Epithelial cell of prostate (primary cell): Measurements from ENCODE around the gene LRP1B.

Source experiments
- DNase-seq: peaks from one replicate; pipeline ENCODE4 v3.0.0-alpha.2; 2011; ENCODE audit warnings: low read depth, low spot score
- H3K27ac ChIP-seq: fragments of 450-650 bp; 2 replicates; pipeline ENCODE4 v1.5.1; 2017; ENCODE audit warnings: mild to moderate bottlenecking

The LRP1B gene

DNA sequence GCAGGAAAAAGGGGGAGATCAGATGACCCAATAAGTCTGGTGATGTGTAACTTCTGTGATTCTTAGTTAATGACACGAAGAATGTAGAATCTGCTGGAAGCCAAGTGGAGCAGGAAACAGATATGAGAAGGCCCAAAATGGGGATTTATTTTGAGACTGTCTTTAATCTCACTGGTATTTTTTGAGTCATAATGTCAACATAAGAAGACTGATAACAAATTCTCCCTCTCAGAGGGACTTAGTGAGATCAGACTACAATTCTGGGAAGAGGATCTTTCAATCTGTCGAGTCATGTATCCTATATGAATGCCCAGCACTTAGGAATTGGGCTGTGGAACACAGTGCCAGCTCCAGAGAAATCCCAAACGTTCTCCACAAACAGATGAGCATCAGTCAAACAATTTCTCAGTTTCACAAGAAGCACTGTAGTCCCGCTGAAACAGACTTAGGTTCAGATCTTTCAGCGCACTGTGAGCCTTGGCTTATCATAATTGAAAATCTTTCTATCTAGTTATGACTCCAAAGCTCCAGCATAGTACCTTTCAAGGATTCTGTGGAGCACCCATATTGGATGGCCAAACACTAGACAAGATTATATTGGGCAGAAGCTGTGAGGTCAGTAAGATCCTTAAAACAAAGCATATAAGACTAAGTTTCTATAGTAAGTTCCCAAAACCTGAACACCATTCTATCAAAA lies 738.2 kb downstream of the LRP1B start:
- DNase-seq: no peak

DNA sequence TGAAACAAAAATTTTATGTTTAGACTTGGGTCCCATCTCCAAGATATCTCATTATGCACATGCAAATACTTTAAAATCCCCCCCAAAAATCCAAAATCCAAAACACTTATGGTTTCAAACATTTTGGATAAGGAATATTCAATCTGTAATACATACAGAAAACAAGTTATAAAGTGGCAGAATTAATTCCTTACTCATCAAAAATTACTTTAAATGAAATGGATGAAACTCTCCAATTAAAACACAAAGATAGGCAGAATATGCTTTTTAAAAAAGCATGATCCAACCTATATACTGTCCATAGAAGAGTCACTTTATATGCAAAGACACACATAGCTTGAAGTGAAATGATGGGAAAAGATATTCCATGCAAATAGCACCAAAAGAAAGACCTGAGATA lies 744.6 kb downstream of the LRP1B start:
- no peak overlapping the region for H3K27ac ChIP-seq
- DNase-seq: no peak

More for the DNA sequence above, 738.2 kb downstream of the LRP1B start:
- no peak overlapping the region for H3K27ac ChIP-seq

DNA sequence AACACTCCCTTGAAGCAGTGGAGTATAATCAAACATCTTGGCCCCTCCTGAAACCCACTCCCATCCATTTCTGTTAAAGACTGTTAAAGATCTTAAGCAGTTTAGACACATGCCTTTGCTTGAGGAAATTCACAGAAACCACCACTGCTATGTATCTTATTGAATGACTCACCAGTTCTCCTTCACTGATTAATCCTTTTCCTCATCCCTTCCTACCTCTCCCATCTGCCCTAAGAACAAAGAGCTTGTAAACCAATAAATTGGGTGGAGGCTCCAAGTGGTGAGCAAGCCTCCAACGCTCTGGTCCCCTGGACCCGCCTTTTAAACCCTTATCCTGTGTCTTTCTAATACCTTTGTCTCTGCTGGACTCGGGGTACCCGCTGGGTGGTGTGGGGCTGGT lies 746.1 kb downstream of the LRP1B start:
- DNase-seq: no peak
- no peak overlapping the region for H3K27ac ChIP-seq

DNA sequence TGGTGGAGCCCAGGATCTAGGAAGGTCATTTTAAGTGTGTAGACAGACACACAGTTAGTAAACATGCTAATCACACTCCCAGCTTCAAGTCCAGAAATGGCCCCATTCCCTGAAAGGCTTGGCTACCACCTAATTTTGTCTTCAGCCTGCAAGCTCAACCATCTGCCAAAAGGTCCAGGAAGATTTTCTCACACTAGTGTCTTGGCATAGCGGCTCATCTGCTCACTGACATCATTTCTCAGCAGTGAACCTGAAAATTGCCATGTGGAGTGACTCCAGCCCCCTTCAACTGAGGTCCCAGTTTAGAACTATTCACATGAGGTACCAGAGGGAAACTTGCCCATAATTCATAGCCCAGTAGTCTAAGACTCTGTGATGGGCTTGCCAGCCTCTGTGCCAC lies 748.9 kb downstream of the LRP1B start:
- DNase-seq: no peak
- no peak overlapping the region for H3K27ac ChIP-seq

DNA sequence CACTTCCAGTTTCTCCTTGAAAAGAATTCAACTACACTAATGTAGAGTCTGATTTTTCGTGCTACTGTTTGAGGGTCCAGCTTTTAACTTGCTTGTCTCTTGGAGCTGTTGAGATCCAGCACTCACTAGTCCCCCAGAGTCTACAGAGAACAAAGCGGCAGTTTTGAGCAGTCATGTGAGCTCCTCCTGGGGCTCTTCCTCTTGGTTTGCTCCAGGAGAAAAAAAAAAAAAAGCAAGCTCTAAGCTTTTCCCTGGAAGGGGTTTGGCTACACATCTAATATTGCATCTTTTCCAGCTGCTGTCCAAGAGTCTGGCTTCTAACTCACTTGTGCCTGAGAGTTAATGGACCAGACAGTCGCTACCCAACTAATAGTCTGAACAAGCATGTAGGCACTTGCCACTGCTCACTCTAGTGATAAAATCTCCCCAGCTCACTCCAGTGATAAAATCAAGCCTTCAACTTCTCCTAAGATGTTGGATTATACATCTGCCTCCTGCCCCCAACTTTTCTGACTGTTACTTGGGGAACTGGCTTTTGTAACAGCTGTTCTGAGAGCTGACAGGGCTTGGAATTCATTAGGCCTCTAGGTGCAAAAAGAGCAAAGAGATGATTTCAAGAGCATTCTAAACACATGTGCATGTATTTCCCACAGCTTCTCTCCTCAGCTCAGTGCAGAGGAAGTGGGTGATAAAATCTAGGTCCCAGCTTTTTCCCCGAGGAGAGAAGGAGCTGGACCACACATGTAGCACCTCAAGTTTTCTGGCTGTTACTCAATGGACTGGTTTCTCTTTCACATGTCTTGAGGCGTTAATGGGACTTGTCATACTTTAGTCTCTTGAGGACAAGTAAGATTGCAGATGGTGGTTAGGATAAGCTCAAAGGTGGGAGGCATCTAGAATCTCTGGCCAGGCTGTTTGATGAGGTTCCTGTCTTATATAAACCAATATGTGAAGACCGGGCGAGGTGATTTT lies 750.5 kb downstream of the LRP1B start:
- H3K27ac ChIP-seq: no peak overlapping the region
- no peak for DNase-seq

DNA sequence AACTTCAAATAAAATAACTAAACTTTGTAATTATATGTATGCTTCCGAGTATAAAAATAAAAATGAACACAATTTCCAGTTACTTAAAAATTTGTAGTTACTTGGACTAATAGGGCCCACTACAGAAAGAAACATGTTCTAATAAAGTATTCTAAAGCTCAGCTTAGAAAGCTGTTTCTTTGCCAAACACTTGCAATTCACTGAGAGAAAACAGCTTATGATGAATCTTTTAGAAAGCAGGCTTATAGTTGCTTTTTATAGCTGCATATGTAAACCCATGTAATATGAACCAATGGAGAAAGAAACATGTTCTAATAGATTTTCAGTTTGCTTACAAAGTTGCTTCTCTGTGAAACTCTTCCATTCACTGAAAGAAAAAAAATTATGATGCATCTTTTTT lies 766.0 kb downstream of the LRP1B start:
- no peak for DNase-seq
- H3K27ac ChIP-seq: no peak overlapping the region

DNA sequence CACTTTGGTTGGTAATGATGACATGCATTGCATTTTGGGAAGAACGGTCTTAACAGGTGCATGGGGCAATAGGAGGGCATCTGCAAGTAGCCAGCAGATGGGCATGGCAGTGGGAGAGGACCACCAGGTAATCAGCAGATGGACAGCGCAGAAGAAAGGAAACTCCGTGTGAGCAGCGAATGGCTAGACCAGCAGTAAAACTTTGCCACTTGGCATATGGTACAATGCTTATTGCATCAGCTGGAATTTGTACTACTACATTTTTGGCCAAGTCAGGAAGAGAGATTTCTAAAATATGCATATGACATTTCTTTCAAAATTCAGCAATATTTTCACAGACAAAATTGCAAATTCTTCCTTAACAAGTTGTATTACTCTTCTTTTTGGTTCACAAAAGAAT lies 768.5 kb downstream of the LRP1B start:
- no peak overlapping the region for H3K27ac ChIP-seq
- no peak for DNase-seq

DNA sequence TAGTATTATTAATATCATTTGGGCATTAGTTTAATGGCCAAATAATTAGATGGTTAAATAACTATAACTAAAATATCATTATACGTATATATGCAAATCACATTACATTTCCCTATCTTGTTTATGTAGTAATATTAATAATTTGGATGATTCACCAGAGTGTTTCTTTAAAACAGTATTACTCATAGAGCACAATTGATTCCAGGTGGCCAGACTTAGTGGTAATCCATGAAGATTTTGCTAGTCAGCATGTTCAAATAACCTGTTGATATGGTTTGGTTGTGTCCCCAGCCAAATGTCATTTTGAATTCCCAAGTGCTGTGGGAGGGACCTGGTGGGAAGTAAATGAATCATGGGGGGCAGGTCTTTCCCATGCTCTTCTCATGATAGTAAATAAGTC lies 782.3 kb downstream of the LRP1B start:
- no peak overlapping the region for H3K27ac ChIP-seq
- no peak for DNase-seq

DNA sequence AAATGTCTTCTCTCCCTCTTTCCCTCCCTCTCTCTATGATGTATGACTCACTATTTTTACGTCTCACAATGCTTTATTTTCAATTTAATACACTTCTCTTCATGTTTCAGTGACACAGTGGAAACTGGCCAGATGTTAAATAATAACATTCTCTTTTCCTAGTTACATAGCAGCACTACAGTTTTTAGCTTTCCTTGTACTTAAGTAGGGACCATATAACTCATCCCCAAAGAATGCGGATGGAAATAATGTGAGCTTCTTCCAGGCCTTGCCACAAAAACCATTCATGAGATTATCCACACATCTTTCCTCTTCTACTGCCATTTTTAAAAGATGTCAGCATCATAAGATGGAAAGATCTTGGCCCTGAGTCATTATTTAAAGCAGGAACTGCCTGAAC lies 789.4 kb downstream of the LRP1B start:
- H3K27ac ChIP-seq: no peak overlapping the region
- DNase-seq: no peak

DNA sequence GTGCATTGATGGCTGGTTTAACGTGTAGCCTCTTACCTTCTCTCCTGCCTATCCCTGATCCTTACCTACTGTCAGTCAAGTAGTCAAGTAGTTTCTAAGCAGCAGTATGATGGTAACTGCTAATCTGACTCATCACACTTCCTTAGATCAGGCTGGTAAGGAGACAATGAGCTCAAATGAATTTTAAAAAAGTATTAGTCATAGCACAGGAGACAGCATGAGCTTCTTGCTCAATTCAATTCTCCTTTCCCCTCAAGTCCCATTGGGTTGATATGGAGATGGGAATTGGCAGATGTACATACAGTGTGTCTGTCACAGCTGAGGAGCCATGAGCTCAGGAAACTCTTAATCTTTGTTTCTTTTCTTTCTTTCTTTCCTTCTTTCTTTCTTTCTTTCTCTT lies 799.7 kb downstream of the LRP1B start:
- DNase-seq: peak; percentile 20
- no peak overlapping the region for H3K27ac ChIP-seq

DNA sequence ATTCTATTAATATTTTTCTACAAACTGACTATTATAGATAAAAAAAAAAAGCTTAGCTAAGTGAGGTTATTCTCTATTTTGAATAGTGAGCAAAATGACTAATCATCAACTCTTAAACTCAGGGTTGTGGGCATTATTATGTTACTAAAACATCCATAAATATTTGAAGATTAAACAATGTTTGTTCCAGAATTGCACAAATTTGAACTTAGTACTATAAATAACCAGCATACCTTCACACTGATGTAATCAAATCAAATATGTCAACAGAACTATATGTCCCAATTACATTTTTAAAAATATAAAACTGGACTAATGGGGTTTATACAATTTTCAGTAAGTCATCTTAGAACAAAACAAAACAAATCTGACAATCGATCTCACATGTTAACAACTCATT lies 800.9 kb downstream of the LRP1B start:
- DNase-seq: no peak
- H3K27ac ChIP-seq: no peak overlapping the region

DNA sequence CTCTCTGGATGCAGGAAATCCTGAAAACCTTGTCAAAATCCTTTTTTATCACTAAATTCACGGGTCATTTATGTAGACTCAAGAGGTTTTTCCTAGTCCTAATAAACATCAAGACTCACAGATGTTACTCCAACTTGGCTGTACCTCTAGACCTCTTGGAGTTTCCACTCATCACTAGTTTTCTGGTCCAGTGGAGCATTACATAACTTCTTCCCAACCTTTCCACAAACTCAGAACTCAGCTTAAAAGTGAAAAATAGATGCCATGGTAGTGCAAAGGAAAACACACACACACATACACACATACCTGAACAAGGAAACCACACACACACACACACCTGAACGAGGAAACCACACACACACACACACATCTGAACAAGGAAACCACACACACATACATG lies 807.2 kb downstream of the LRP1B start:
- H3K27ac ChIP-seq: no peak overlapping the region
- DNase-seq: no peak

DNA sequence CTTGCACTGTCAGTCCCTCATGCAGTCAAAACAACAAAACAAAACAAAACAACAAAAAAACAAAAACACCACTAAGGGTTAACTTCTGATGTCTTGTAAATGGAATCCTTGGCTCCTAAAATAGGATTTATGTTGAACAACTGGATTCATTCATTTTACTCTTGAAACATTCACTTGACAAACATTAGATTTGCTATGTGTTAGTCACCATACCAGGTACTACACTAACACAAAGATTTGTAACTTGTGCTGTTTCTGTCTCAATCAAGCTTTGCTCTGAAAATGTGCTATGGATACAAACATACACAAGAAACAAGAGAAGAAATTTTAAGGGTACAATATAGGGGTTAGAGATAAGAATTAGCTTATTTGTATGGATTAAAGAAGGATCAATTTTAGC lies 812.8 kb downstream of the LRP1B start:
- H3K27ac ChIP-seq: no peak overlapping the region
- no peak for DNase-seq

DNA sequence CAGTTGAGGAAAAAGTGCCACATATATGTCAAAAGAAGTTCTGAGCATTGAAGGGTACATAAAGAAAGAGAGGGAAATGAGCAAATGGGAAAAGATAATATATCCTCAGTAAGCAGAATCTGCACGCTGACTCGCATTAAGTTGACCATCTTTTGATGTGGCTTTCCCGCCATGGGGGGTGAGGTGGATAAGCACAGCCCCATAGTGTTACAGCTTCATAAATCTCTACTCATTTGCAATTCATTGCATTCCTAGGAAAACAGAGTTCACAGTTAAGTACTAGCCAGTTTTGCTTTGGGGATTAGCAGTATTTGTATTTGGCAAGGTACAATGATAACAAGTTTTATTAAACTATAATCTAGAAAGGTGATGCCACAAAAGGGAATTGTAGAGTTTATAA lies 814.2 kb downstream of the LRP1B start:
- DNase-seq: no peak
- H3K27ac ChIP-seq: no peak overlapping the region

DNA sequence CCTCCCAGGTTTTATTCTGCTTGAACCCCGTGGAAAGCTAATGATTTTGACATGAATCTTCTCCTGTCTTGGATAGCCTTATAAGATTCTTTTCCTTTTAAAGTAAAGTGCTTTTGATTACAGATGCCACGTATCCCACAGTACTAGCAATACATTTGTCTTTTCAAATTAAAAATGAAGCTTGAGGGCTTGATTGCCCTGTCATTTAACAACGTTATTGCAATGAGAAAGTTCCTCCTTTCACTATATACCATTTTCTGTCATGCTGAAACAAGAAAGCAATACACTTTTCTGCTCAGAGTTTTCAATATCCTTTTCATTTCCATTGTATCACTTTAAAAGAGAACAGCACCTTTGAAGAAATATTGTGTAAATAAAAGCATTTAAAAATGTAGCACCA lies 814.7 kb downstream of the LRP1B start:
- H3K27ac ChIP-seq: no peak overlapping the region
- no peak for DNase-seq

DNA sequence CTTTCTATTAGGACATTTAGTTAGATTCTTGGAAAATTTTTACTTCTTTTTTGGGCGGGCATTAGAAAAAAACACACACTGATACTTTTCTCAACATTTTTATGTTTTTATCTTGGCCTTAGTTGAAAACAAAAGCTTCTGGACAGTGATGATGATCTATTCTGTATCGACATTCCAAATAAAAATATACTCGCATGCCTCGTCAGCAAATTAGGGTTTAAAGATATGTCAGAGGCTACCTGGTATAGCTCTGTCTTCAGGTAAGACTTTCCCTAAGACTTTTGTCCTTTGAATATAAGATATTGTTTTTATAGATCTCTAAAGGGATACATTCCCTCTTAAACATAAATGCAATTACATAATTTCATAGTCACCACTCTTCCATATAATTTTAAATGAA lies 816.8 kb downstream of the LRP1B start:
- no peak for DNase-seq

DNA sequence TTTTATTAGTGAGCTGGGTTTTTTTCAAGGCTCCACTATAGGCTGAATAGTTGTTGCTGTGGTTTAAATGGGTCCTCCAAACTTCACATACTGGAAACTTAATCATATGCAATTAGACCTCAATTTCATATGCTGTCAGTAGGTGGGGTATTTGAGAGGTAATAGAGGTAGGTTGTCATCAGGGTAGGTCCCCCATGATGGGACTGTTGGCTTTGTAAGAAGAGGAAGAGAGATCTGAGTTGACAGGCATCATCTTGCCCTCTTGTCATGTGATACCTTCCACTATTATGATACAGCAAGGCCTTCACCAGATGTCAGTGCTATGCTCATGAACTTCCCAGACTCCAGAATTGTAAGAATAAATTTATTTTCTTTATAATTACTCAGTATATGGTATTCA lies 819.4 kb downstream of the LRP1B start:
- no peak overlapping the region for H3K27ac ChIP-seq
- no peak for DNase-seq

More for the DNA sequence above, 816.8 kb downstream of the LRP1B start:
- H3K27ac ChIP-seq: no peak overlapping the region

DNA sequence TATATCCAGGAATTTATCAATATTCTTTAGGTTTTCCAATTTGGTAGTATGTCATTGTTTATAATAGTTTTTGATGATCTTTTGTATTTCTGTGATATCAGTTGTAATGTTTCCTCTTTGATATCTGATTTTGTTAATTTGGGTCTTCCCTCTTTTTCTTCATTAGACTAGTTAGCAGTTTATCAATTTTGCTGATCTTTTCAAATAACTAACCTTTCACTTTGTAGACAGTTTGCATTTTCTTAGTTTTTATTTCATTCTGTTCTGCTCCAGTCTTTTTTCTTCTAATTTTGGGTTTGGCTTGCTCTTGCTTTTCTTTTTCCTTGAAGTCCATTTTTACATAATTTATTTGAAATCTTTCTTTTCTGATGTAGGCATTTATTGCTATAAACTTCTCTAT lies 824.4 kb downstream of the LRP1B start:
- H3K27ac ChIP-seq: no peak overlapping the region
- no peak for DNase-seq

DNA sequence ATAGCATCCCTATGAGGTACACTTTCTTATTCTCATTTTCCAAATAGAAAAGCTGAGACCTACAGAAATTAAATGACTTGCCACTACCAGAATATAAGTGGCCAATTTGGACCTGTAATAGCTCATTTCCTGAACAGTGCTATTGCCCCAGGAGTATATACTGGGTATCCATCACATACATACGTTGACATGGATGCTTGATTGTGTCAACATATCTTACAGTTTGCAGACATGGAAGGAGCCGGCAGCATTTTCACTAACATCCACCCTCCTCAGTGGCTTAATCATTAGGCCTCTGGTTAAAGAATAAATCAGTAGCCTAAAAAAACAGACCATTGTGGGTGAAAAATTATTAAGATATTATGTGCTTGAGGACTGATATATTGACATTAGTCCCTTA lies 829.3 kb downstream of the LRP1B start:
- no peak for DNase-seq

DNA sequence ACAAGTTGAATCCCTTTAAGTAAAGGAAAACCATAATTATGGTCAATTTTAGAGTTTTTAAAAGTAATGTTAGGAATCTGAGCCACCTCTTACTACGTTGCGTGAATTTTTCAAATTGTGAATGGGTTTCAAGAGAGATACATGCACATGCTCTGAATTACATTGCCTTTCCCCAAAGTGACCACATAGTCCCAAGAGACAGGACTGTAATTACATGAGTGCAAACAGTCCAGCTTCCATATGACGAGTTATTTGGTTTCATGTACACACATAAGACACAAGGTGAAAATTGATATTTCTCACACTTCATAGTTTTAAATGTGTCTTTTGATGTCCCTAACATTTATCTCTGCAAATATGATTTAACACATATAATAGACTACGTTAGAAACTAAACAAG lies 850.8 kb downstream of the LRP1B start:
- H3K27ac ChIP-seq: no peak overlapping the region
- DNase-seq: no peak

More for the DNA sequence above, 829.3 kb downstream of the LRP1B start:
- H3K27ac ChIP-seq: no peak overlapping the region

DNA sequence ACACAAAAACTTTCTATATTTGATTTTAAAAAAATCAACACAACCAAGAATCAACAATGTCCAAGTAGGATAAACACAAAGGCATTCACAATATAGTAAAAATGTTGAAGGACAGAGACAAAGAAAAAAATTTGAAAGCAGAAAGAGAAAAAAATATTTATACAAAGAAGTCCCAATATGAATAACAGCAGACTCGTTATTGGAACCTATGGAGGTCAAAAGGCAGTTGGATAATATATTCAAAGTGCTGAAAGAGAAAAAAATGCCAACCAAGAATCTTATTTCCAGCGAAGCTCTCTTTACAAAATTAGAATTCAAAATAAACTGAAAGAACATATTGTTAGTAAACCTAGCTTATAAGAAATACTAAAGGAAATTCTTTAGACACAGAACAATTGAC lies 859.5 kb downstream of the LRP1B start:
- no peak for DNase-seq
- H3K27ac ChIP-seq: no peak overlapping the region

DNA sequence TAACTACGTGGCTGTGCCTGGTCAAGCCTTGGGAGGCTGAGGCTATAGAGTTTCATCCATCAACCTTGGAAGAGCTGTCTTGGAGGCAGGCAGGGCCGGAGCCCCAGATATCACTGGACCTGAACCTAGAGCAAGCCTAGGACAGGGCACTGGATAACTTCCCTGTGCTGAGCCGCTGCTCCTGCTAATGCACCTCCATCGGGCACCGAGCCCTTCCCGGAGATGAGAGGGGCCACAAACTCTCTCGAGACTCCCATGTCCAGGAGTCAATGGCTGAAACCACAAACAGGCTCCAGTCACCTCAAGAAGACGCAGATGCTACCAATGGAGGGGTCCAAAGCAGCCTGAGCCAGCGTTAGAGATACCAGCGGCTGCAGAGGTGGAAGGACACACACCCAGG lies 866.0 kb downstream of the LRP1B start:
- no peak overlapping the region for H3K27ac ChIP-seq
- DNase-seq: no peak
